ENCODE results near the gene RFPL4A. TPM values are rescaled to one million over a fixed set of nuclear protein-coding genes. Genes with fewer than 3 reads are reported as not detected.

RFPL4A gene
- total RNA-seq, 1 experiment from 2014 or later: not detected

- no CpG with 5 or more reads among the region's 5 CpGs for WGBS (ENCODE audit: extremely low coverage, insufficient read length, low lambda C conversion rate)
- Histone ChIP-seq H3K56ac (ENCODE audit: insufficient read length, low read depth, low read length) (no peak overlapping the region), H3K23ac (ENCODE audit: insufficient read length, low read depth, low read length) (no peak overlapping the region), H2AFZ (ENCODE audit: low read length) (no peak overlapping the region), H2BK12ac (ENCODE audit: insufficient read length, low read depth, low read length) (no peak overlapping the region), H3K9ac (ENCODE audit: extremely low read depth, insufficient read length, low read length) (no peak overlapping the region), H2BK120ac (ENCODE audit: low read depth, low read length, poor library complexity, severe bottlenecking) (no peak overlapping the region), H4K20me1 (ENCODE audit: control insufficient read depth, insufficient read depth, insufficient read length) (no peaks in the 10 kb centered on the region), H4K5ac (ENCODE audit: insufficient read length, low read depth, low read length) (no peak overlapping the region), H2AK5ac (ENCODE audit: insufficient read length, low read length) (no peak overlapping the region), H3K9me3 (ENCODE audit: control insufficient read depth, low read depth, low read length) (peaks cover 78% of the 10 kb centered on the region), H2BK5ac (ENCODE audit: insufficient read length, low read length) (no peak overlapping the region), H2BK20ac (ENCODE audit: low read depth, low read length, poor library complexity, severe bottlenecking) (no peak overlapping the region), H3K23me2 (ENCODE audit: insufficient read length, low read depth, low read length, poor library complexity, severe bottlenecking) (no peaks in the 10 kb centered on the region), H4K91ac (ENCODE audit: insufficient read length, low read depth, low read length) (no peak overlapping the region), H3K4me1 (ENCODE audit: insufficient read depth, low read length) (no peaks in the 10 kb centered on the region), H3K18ac (ENCODE audit: insufficient read length, low read depth, low read length) (no peak overlapping the region), H3K27me3 (ENCODE audit: insufficient read depth, low read length) (no peaks in the 10 kb centered on the region), H3K27ac (ENCODE audit: insufficient read length, low read depth, low read length) (no peak overlapping the region), H4K8ac (replicated peaks; ENCODE audit: insufficient read length, low read depth, low read length) (no peak overlapping the region), H3K79me2 (ENCODE audit: insufficient read depth, low read length) (no peaks in the 10 kb centered on the region), H3K14ac (ENCODE audit: insufficient read depth, low read length) (no peak overlapping the region), H3T11ph (ENCODE audit: low read length) (no peak overlapping the region), H3K79me1 (ENCODE audit: insufficient read depth, low read depth, low read length, poor library complexity, severe bottlenecking) (no peaks in the 10 kb centered on the region), H3K4me2 (ENCODE audit: insufficient read depth, insufficient read length, low read length) (no peak overlapping the region), H2BK15ac (ENCODE audit: low read depth, low read length) (no peak overlapping the region), H3K4ac (ENCODE audit: low read depth, low read length) (no peak overlapping the region)
- no peak for DNase-seq
- no peak for TF ChIP-seq CTCF (conservative IDR thresholded peaks at IDR 0.05)
- peaks cover 4 to 46% (median 10%) of the 10 kb centered on the region in 3 experiments; a peak in 6 of 7 replicates for H3K36me3 Mint-ChIP-seq (ENCODE audit: insufficient read depth in 1 of 3, low read depth in 3 of 3)
- no peak overlapping the region for H3K27ac Mint-ChIP-seq
- H3K27me3 Mint-ChIP-seq (ENCODE audit: low read depth): peaks cover 11% of the 10 kb centered on the region
- peaks cover 88 to 93% of the 10 kb centered on the region in 2 experiments for H3K9me3 Mint-ChIP-seq
- no peaks in the 10 kb centered on the region for H3K4me1 Mint-ChIP-seq
- H3K4me3 Mint-ChIP-seq: no peak overlapping the region
Observed at GRCh38 chr19:55720214-55720746, 38.6 kb upstream of the RFPL4A start.

Measured in H9 (cell line).